Neuronal stem cell (in vitro differentiated cells): ENCODE data around the gene UBASH3B.

Source experiments
- DNase-seq: peaks from one replicate; pipeline ENCODE4 v3.0.0-alpha.2; 2013; ENCODE audit warnings: low spot score
- H2AFZ ChIP-seq: one replicate; pipeline ENCODE4 v1.6.1; 2013; ENCODE audit warnings: mild to moderate bottlenecking, low read length, inconsistent platforms
- H2AK5ac ChIP-seq: 2 replicates; pipeline ENCODE4 v1.6.1; 2013; ENCODE audit warnings: low read depth, mild to moderate bottlenecking, inconsistent platforms, low read length, moderate library complexity, mixed read lengths
- H2BK120ac ChIP-seq: 2 replicates; pipeline ENCODE4 v1.6.1; 2013; ENCODE audit warnings: low read depth, mild to moderate bottlenecking, inconsistent platforms, low read length, moderate library complexity, mixed read lengths
- H2BK12ac ChIP-seq: one replicate; pipeline ENCODE4 v1.6.1; 2013; ENCODE audit warnings: low read length, inconsistent platforms
- H2BK15ac ChIP-seq: 2 replicates; pipeline ENCODE4 v1.6.1; 2013; ENCODE audit warnings: mild to moderate bottlenecking, low read length, inconsistent platforms, mixed read lengths
- H2BK5ac ChIP-seq: one replicate; pipeline ENCODE4 v1.6.1; 2013; ENCODE audit warnings: inconsistent platforms, mild to moderate bottlenecking, low read length, moderate library complexity
- H3K14ac ChIP-seq: one replicate; pipeline ENCODE4 v1.6.1; 2013; ENCODE audit warnings: low read length, inconsistent platforms
- H3K18ac ChIP-seq: 2 replicates; pipeline ENCODE4 v1.6.1; 2013; ENCODE audit warnings: low read length, inconsistent platforms
- H3K23ac ChIP-seq: 2 replicates; pipeline ENCODE4 v1.6.1; 2013; ENCODE audit warnings: low read depth, mild to moderate bottlenecking, mixed read lengths, low read length, inconsistent platforms; ENCODE audit not compliant: poor library complexity
- H3K27ac ChIP-seq: replicated peaks from 3 replicates; pipeline ENCODE4 v1.5.1; 2013; ENCODE audit warnings: low read length, inconsistent platforms
- H3K27me3 ChIP-seq, 3 experiments: 2 replicates each; pipeline ENCODE4 v1.6.1; 2013; ENCODE audit warnings: low read length in 3 of 3, mild to moderate bottlenecking in 2 of 3, inconsistent platforms in 1 of 3, low read depth in 1 of 3, mixed read lengths in 1 of 3, moderate library complexity in 1 of 3; ENCODE audit not compliant: control insufficient read depth in 3 of 3, insufficient read depth in 3 of 3
- H3K36me3 ChIP-seq, 2 donors: replicated peaks in 1 of 2; 2 replicates each; pipeline ENCODE4 v1.6.1; 2013; ENCODE audit warnings: low read length in 2 of 2; ENCODE audit not compliant: control insufficient read depth in 2 of 2, insufficient read depth in 2 of 2
- H3K4ac ChIP-seq: 2 replicates; pipeline ENCODE4 v1.6.1; 2013; ENCODE audit warnings: inconsistent platforms, mild to moderate bottlenecking, low read length, moderate library complexity
- H3K4me1 ChIP-seq, 2 donors: 1 replicate in 1 of 2; 2 replicates in 1 of 2; pipeline ENCODE4 v1.6.1; 2013; ENCODE audit warnings: low read length in 2 of 2, low read depth in 1 of 2; ENCODE audit not compliant: control insufficient read depth in 2 of 2, insufficient read depth in 1 of 2
- H3K4me2 ChIP-seq: one replicate; pipeline ENCODE4 v1.6.1; 2013; ENCODE audit warnings: mild to moderate bottlenecking, low read length, inconsistent platforms; ENCODE audit not compliant: insufficient read depth, poor library complexity, severe bottlenecking
- H3K4me3 ChIP-seq, 2 donors: 2 replicates each; pipeline ENCODE4 v1.5.1; 2013; ENCODE audit warnings: low read length in 2 of 2, mild to moderate bottlenecking in 2 of 2, inconsistent platforms in 1 of 2, moderate library complexity in 1 of 2
- H3K79me1 ChIP-seq: one replicate; pipeline ENCODE4 v1.6.1; 2013; ENCODE audit warnings: low read depth, mild to moderate bottlenecking, inconsistent platforms, low read length, moderate library complexity
- H3K9ac ChIP-seq: one replicate; pipeline ENCODE4 v1.6.1; 2013; ENCODE audit warnings: mild to moderate bottlenecking, low read depth, low read length, inconsistent platforms; ENCODE audit not compliant: poor library complexity
- H3K9me3 ChIP-seq, 2 donors: replicated peaks in 1 of 2; 2 replicates each; pipeline versions ENCODE3 to v1.6.1; 2013; ENCODE audit warnings: low read length in 2 of 2, mild to moderate bottlenecking in 2 of 2, inconsistent platforms in 1 of 2, low read depth in 1 of 2, mixed read lengths in 1 of 2, moderate library complexity in 1 of 2; ENCODE audit not compliant: control insufficient read depth in 2 of 2, insufficient read depth in 1 of 2
- H4K8ac ChIP-seq: one replicate; pipeline ENCODE4 v1.6.1; 2013; ENCODE audit warnings: low read depth, mild to moderate bottlenecking, inconsistent platforms, low read length, moderate library complexity
- H4K91ac ChIP-seq: one replicate; pipeline ENCODE4 v1.6.1; 2013; ENCODE audit warnings: low read length, low read depth, mild to moderate bottlenecking, inconsistent platforms; ENCODE audit not compliant: poor library complexity
- WGBS, 2 donors: extraction: QIAGEN DNeasy Blood & Tissue Kit; methylation state at CpG; one replicate each; pipeline ENCODE4 v1.1.7; 2013; ENCODE audit warnings: missing lambda C conversion rate in 2 of 2, mixed read lengths in 1 of 2; ENCODE audit not compliant: insufficient read length in 2 of 2, insufficient replicate concordance in 1 of 2; ENCODE audit errors: extremely low coverage in 2 of 2; 5-methylcytosine and 5-hydroxymethylcytosine counted together

The UBASH3B gene

GRCh38 chr11:122703541-122704272, 48.2 kb downstream of the UBASH3B start:
- Histone ChIP-seq H4K91ac (no peak overlapping the region), H3K4me2 (no peak overlapping the region), H3K4me1 (no peaks in the 10 kb centered on the region), H2BK12ac (no peak overlapping the region), H3K9ac (no peak overlapping the region), H3K18ac (no peak overlapping the region), H3K27me3 (no peaks in the 10 kb centered on the region), H2AK5ac (no peak overlapping the region), H2BK120ac (no peak overlapping the region), H2BK5ac (no peak overlapping the region), H2BK15ac (no peak overlapping the region), H3K23ac (no peak overlapping the region), H3K4ac (no peak overlapping the region), H3K36me3 (no peaks in the 10 kb centered on the region), H3K14ac (no peak overlapping the region), H2AFZ (no peak overlapping the region), H3K9me3 (no peaks in the 10 kb centered on the region), H3K4me3 (no peak overlapping the region), H4K8ac (no peak overlapping the region), H3K79me1 (no peaks in the 10 kb centered on the region), H3K27ac (no peak overlapping the region)
- no peak for DNase-seq
- no CpG with 5 or more reads among the region's 8 CpGs for WGBS, 2 donors

DNA sequence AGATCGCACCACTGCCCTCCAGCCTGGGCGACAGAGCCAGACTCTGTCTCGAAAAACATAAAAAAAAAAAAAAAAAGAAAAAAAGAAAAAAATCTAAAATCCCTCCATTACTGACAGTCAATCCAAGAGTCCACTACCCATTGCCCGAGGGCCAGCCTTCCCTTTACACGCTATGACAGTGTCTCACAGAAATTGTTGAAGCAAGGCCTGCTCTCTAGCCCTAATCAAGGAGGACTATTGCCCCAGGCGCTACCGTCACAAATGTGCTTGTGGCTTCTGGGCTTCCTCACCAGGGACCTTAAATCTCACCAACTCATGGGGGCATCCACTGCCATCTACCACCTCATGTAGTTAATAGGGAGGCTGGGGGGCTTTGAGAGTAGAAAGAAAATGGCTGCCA, 49.9 kb downstream of the UBASH3B start:
- Histone ChIP-seq H3K9me3 (no peaks in the 10 kb centered on the region), H3K4ac (no peak overlapping the region), H3K18ac (no peak overlapping the region), H4K8ac (no peak overlapping the region), H2BK15ac (no peak overlapping the region), H4K91ac (no peak overlapping the region), H3K9ac (no peak overlapping the region), H3K4me1 (peaks cover 0 to 2% of the 10 kb centered on the region in 2 donors), H3K14ac (no peak overlapping the region), H2BK5ac (no peak overlapping the region), H3K27me3 (no peaks in the 10 kb centered on the region), H3K4me2 (no peak overlapping the region), H3K23ac (no peak overlapping the region), H2BK12ac (no peak overlapping the region), H3K79me1 (no peaks in the 10 kb centered on the region), H2AK5ac (no peak overlapping the region), H2BK120ac (no peak overlapping the region), H2AFZ (no peak overlapping the region), H3K27ac (no peak overlapping the region), H3K4me3 (no peak overlapping the region), H3K36me3 (no peaks in the 10 kb centered on the region)
- DNase-seq = no peak
- no CpG with 5 or more reads among the region's 7 CpGs for WGBS, 2 donors

GRCh38 chr11:122706291-122707088, 51.0 kb downstream of the UBASH3B start:
- no peak overlapping the region for H2BK15ac ChIP-seq
- H2BK5ac ChIP-seq = no peak overlapping the region
- peaks cover 0 to 2% of the 10 kb centered on the region in 2 donors for H3K4me1 ChIP-seq
- H2AK5ac ChIP-seq = no peak overlapping the region
- no peak for DNase-seq
- H2AFZ ChIP-seq = no peak overlapping the region
- H3K27me3 ChIP-seq = no peaks in the 10 kb centered on the region
- no CpG with 5 or more reads among the region's 3 CpGs for WGBS, 2 donors
- no peak overlapping the region for H3K4me2 ChIP-seq
- no peak overlapping the region for H3K27ac ChIP-seq
- no peak overlapping the region for H4K91ac ChIP-seq
- H2BK120ac ChIP-seq = no peak overlapping the region
- no peak overlapping the region for H3K23ac ChIP-seq
- no peaks in the 10 kb centered on the region for H3K9me3 ChIP-seq
- no peak overlapping the region for H2BK12ac ChIP-seq
- H3K79me1 ChIP-seq = no peaks in the 10 kb centered on the region
- H3K36me3 ChIP-seq = no peaks in the 10 kb centered on the region
- no peak overlapping the region for H3K18ac ChIP-seq
- no peak overlapping the region for H3K4ac ChIP-seq
- H3K9ac ChIP-seq = no peak overlapping the region
- H4K8ac ChIP-seq = no peak overlapping the region
- no peak overlapping the region for H3K4me3 ChIP-seq
- no peak overlapping the region for H3K14ac ChIP-seq

GRCh38 chr11:122707111-122707510, 51.6 kb downstream of the UBASH3B start:
- WGBS, 2 donors = no CpG with 5 or more reads among the region's 4 CpGs
- no peaks in the 10 kb centered on the region for H3K79me1 ChIP-seq

More at GRCh38 chr11:122707111-122707510, 51.6 kb downstream of the UBASH3B start:
- Histone ChIP-seq H2BK120ac (no peak overlapping the region), H3K27ac (no peak overlapping the region), H3K4me1 (peaks cover 0 to 2% of the 10 kb centered on the region in 2 donors), H2BK5ac (no peak overlapping the region), H3K9me3 (no peaks in the 10 kb centered on the region), H4K8ac (no peak overlapping the region), H3K27me3 (no peaks in the 10 kb centered on the region), H2BK15ac (no peak overlapping the region), H3K18ac (no peak overlapping the region), H2BK12ac (no peak overlapping the region), H3K4me2 (no peak overlapping the region), H3K4ac (no peak overlapping the region), H2AFZ (no peak overlapping the region), H3K9ac (no peak overlapping the region), H3K23ac (no peak overlapping the region), H2AK5ac (no peak overlapping the region), H3K14ac (no peak overlapping the region), H3K36me3 (no peaks in the 10 kb centered on the region), H4K91ac (no peak overlapping the region), H3K4me3 (no peak overlapping the region)
- no peak for DNase-seq
